D341Med (cell line): ENCODE data around the gene POLH.
A peak's percentile ranks its signal among the peaks of the same experiment; 100 is the strongest.
"Not testable (repeated sequence)": the region's sequence is repeated elsewhere in the genome, so short reads cannot be mapped to it uniquely, and the experiment has no call there.

Experiments used
- DNase-seq: peaks from one replicate; pipeline ENCODE4 v3.0.0; 2012; ENCODE audit warnings: low spot score

Gene POLH

GRCh38 chr6:43575772-43576551 lies at the start of gene POLH, which contains the start of gene XPO5:
TSS of gene POLH (plus strand) at chr6:43576185. CDS start at chr6:43582320, 6,135 bp downstream.
TSS of gene XPO5 (minus strand) at chr6:43576038. CDS start at chr6:43575864, 174 bp downstream.
- peak; percentile 99 for DNase-seq

GRCh38 chr6:43532201-43532600 lies 43.8 kb upstream of the POLH start:
- DNase-seq, result no peak

- not testable (repeated sequence) for DNase-seq
Observed at GRCh38 chr6:43538986-43539385, 37.0 kb upstream of the POLH start.

DNA sequence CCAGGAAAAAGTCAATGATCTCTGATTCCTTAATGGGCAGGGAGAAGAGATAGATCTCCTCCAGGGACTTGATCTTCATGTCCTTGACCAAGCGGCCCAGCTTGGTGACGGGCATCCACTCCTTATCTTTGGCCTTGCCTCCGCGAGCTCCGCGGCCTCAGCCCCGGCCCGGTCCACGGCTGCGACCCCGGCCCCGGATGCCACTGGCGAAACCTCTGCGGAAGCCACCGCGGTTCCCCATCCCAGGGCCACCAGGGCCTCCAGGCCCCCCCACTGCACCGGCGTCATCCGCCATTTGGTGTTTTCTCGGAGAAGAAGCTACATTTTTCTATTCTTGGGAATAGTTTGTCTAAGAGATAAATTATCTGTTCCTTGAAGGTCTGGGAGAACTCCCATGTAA lies 36.6 kb upstream of the POLH start:
- DNase-seq, result not testable (repeated sequence)

GRCh38 chr6:43540507-43540906 lies 35.5 kb upstream of the POLH start:
- no peak for DNase-seq

DNA sequence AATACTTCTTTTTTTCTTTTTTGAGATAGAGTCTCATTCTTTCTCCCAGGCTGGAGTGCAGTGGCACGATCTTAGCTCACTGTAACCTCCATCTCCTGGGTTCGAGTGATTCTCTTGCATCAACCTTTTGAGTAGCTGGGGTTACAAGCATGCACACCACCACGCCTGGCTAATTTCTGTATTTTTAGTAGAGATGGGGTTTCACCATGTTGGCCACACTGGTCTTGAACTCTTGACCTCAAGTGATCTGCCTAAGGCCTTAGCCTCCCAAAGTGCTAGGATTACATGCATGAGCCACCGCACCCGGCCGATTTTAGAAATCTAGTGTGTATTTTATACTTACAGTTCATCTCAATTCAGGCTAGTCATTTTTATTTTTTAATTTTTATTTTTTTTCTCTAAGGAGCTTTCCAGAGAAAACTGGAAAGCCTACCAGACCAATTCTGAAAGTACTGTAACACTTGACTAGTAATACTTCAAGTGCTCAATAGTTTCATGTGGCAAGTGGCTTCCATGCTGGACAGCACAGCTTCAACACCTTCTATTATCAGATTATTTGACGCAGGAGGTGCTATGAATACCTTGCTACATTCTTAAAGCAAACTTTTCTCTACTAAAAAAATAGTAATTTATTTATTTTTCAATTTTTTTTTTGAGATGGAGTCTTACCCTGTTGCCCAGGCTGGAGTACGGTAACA lies 34.1 kb upstream of the POLH start:
- DNase-seq, result no peak

DNA sequence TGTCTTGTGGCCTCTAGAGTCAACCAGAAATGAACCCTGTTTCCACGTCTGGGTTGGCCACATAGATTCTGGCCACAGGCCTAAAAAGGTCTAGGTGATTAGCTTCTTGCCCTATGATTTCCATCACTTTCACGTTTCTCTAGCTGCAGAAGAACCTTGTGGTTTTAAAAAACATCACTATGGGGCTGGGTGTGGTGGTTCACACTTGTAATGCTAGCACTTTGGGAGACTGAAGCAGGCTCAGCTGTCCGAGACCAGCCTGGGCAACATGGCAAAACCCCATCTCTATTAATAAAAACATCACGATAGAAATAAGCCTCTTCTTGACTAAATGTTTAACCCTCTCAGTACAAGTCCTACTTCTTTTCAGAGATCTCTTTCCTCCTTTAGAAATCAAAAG lies 31.5 kb upstream of the POLH start:
- DNase-seq, result no peak

DNA sequence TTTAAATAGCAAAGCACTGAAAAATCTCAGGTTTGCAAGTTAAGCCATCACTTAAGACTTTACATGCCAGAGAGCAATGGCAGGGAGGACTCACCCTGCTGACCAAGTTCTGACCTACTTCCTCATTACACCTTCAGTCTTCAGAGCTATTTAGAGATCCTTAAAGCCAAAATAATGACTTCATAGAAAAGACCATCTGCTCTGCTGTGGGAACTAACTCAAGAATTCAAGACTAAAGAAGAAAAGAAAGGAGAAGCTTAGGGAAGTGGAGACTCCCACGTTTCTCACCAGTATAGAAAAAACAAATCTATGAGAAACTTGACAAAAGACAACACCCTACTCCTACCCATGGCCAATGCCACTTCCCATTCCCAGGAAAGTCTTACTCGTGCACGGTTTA lies 28.8 kb upstream of the POLH start:
- no peak for DNase-seq

- not testable (repeated sequence) for DNase-seq
Observed at GRCh38 chr6:43557620-43558019, 18.4 kb upstream of the POLH start.

GRCh38 chr6:43559328-43559727 lies 16.7 kb upstream of the POLH start:
- DNase-seq, result no peak

DNA sequence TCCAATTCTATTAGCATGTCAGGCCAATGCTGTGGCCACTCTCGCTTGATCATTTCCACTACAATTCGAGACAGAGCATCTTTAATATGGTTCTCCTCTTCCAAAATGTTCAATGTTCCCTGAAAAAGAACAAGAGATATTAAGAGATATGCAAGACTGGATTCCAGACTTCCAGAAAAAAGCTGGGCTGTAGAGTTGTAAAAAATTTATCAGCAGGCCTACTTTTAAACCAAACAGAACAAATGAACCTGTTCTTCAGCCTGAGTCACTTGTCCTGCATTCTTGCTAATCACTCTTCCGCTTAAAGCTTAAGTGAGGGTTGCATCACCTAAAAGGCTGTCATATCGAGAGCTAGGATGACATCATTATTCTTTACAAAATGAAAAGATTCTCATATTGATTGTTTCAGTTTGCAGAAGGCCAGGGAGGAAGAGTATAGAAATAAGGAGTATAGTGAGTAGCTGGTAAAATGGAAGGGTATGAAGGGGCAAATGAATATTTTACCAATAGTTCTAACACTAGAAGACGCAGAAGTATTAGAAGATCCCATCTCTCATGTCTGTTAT lies 5.0 kb upstream of the POLH start:
- no peak for DNase-seq

- DNase-seq, result no peak
Observed at GRCh38 chr6:43572015-43572414, 4.0 kb upstream of the POLH start.

DNA sequence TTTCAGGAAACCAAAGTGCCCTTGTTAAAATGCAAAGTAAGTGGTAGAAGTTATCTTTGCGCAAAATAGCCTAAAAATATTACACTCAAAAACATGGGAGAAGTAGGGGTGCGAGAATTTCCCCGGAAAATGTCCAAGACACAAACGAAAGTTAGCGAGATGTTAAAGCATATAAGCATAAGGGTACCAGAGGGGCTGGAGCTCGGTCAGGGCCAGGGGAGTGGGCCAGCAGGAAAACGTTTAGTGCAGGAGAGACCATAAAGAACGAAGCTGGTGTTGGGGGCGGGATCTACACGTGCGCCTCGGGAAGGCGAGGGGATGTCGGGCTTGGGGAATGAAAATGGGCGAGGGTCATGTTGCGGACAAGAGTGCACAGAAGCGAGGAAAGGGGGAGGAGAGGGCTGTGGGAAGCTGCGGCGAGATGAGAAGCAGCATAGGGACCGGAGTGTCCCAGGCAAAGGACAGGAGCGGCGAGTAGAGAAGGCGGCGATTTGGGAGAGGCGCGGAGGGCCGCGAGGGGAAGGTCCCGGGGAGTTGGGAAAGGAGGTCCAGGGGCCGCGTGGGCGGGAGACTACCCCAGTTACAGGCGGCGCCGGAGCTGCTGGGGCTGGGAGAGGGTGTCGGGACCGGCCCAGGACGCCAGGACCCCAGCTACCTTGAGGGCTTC lies 747 bp upstream of the POLH start:
- DNase-seq, result peak; percentile 74

DNA sequence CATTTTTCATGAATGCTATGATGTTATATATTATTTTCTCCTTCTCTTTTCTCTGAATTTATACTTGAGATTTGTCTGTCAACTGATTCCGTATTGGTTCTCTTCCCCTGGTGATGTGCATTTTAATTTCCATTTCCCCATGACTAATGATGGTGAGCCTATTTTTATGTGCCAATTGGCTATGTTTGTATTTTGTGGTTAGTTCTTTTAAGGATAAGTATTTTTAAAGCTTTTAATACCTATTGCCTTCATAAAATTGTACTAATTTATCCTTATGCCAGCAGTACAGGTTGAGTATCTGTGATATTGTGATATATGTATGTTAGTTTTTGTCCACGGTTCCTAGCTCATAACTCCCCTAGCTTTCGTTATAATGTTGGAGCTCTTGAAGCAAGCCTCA lies 2.8 kb downstream of the POLH start:
- DNase-seq, result no peak

DNA sequence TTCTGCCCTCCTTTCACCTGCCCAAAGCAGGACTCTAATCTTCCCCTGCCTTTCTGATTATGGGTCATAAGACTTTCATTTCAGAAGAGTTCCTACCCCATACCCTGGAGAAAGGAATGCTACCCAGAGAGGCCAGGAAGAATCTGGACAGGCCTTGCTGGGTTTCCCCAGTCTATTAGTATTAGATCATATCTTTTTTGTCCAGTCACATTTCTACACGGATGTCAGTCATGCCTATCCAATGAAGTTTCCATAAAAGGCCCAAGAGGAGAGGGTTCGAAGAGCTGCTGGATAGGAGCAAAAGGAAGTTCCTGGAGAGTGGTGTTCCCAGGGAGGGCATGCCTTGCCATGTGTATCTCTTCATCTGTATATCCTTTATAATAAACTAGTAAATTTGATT lies 3.2 kb downstream of the POLH start:
- DNase-seq, result no peak

DNA sequence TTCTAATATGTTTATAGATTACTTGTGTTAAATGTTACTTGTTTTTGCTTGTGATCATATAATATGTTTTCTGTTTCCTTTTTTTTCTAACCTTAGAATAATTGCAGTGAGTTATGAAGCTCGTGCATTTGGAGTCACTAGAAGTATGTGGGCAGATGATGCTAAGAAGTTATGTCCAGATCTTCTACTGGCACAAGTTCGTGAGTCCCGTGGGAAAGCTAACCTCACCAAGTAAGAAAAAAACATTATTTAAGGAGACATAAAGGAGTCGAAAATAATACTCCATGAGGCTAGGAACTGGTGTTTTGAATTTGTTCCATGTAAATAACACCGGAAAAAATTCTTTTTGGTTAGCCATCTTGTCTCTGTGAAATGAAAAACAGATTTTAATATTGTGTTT lies 6.9 kb downstream of the POLH start:
- no peak for DNase-seq

GRCh38 chr6:43584892-43585570 lies 9.0 kb downstream of the POLH start:
- DNase-seq, result no peak

GRCh38 chr6:43588194-43588593 lies 12.2 kb downstream of the POLH start:
- no peak for DNase-seq

DNA sequence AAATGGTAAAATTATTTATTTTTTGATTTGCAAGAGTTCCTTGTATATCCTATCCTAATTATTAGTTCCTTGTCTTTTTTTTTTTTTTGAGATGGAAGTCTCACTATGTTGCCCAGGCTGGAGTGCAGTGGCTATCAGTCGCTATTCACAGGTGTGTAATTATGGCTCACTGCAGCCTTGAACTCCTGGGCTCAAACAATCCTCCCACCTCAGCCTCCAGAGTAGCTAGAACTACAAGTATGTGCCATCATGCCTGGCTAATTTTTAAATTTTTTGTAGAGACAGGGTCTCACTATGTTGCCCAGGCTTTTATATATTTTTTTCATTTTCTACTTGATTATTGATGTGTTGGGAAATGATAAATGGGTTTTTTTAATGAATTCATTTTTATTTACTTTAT lies 13.6 kb downstream of the POLH start:
- not testable (repeated sequence) for DNase-seq

- DNase-seq, result no peak
Observed at GRCh38 chr6:43593938-43594337, 18.0 kb downstream of the POLH start.

DNA sequence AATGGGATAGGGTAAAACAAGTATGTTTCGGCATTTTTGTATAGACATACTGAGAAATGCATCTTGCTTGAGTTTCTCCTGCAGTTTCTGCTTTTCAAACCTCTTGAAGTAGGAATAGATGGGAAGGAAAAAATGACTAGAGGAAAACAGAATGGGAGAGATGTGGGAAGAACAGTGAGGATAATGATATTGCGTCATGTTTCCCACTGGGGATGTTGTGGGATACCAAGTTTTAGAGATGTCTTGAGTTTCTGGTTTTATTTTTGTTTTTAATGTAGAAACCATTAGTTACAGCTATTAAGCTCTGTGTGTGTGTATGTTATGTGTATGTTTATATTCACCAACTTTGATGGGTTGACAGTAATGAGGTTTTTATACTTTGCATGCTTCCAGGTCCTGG lies 24.6 kb downstream of the POLH start:
- DNase-seq, result no peak

DNA sequence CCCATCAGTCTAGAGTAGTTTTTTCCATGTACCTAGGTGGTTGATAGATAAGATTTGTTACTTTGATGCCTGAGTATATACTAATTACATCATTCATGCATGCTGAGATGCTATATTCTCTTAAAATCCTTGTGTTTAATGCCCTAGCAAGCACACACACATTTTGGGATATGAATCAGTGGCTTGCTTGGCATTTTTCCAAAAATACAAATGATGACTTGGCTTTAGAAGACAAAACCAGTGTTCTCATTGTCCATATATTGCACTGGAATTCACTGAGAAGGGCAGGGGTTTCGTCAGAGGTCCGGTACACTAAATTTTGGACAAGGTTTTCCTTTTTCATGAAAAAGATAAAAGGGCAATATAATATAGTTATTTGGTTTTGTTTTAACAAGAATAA lies 28.2 kb downstream of the POLH start:
- DNase-seq, result no peak
